GM12801 (cell line): Measurements from ENCODE around the gene PPA1.

Experiments
- TF ChIP-seq, protein P1 (sequence below): IDR thresholded peaks from one replicate; pipeline ENCODE4 v1.5.1; 2011; ENCODE audit warnings: control low read depth; ENCODE audit not compliant: insufficient read length; ENCODE audit errors: extremely low read depth

The PPA1 gene

GRCh38 chr10:70191161-70191971 is 41.9 kb downstream of the PPA1 start:
- TF ChIP-seq, protein P1, sequence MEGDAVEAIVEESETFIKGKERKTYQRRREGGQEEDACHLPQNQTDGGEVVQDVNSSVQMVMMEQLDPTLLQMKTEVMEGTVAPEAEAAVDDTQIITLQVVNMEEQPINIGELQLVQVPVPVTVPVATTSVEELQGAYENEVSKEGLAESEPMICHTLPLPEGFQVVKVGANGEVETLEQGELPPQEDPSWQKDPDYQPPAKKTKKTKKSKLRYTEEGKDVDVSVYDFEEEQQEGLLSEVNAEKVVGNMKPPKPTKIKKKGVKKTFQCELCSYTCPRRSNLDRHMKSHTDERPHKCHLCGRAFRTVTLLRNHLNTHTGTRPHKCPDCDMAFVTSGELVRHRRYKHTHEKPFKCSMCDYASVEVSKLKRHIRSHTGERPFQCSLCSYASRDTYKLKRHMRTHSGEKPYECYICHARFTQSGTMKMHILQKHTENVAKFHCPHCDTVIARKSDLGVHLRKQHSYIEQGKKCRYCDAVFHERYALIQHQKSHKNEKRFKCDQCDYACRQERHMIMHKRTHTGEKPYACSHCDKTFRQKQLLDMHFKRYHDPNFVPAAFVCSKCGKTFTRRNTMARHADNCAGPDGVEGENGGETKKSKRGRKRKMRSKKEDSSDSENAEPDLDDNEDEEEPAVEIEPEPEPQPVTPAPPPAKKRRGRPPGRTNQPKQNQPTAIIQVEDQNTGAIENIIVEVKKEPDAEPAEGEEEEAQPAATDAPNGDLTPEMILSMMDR, result no peak

- TF ChIP-seq, protein P1, result no peak
Measured at GRCh38 chr10:70190581-70190980, 42.6 kb downstream of the PPA1 start.

DNA sequence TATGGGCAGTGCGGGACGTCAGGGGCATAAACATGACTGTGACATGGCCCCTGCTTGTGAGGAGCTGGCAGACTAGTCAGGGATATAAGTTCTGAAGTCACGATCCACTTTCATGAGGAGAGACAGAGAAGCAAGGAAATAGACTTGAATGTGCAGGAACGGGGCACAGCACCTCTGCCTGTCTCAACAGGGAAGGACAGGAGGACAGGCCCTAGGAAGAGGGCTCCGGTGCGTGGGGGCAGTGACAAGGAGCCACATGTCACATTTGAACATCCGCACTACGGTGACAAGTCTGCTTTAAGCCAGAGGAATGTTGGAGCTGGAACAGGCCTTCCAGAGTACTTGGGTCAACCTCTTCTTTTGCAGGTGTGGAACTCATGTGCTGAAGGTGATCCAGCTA is 43.1 kb downstream of the PPA1 start:
- TF ChIP-seq, protein P1, result no peak

DNA sequence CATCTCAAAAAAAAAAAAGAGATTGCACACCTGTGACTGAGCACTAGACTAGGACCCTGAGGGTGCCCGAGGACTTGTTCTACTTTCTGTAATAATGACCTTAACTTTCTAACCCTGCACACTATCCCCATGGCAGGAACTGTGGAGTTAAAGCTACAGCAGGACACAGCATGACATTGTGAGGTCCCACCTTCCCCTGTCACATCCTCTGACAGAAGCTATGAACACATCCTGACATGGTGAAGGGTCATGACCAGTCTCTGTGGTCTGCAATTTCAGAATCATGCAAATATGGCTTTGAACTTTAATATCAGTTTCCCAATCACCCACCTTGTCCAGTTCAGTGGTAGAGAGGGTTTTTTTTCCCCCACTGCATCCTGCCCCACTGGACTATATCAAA is 44.5 kb downstream of the PPA1 start:
- TF ChIP-seq, protein P1, result no peak

- TF ChIP-seq, protein P1, result no peak
Measured at GRCh38 chr10:70186571-70186970, 46.7 kb downstream of the PPA1 start.

DNA sequence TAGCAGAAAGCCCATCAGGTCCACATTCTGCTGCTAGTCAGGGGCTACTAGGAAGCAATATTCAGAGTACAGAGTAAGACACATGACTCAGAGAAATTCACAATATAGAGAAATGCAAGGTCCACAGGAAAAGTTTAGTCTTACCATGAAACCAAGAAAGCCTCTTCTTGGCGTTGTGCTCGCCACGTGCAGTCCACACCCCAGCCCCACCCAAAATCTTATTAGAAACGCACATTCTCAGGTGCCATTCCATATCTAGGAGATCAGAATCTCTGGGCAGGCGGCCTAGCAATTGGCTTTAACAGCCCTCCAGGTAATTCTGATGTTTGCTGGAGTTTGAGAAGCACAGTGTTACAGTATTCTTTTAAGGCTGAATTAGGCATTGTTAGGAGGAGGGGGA is 47.1 kb downstream of the PPA1 start:
- TF ChIP-seq, protein P1, result no peak

DNA sequence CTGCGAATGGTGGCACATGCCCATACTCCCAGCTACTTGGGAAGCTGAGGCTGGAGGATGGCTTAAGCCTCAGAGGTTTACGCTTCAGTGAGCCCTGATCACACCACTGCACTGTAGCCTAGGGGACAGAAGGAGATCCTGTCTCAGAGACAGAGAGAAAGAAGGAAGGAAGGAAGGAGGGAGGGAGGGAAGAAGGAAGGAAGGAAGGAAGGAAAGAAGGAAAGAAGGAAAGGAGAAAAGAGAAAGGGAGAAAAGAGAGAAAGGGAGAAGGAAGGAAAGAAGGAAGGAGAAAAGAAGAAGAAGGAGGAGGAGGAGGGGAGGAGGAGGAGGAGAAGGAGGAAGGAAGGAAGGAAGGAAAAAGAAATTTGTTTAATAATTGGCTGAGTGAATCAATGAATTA is 49.9 kb downstream of the PPA1 start:
- TF ChIP-seq, protein P1, result no peak
